Fibroblast of skin of right biceps (primary cell): ENCODE results near the gene AGPAT1.
"Not testable (repeated sequence)": the region's sequence is repeated elsewhere in the genome, so short reads cannot be mapped to it uniquely, and the experiment has no call there.

ENCODE experiments used
- DNase-seq: peaks from one replicate; pipeline ENCODE4 v3.0.0-alpha.2; 2013

AGPAT1 gene

DNA sequence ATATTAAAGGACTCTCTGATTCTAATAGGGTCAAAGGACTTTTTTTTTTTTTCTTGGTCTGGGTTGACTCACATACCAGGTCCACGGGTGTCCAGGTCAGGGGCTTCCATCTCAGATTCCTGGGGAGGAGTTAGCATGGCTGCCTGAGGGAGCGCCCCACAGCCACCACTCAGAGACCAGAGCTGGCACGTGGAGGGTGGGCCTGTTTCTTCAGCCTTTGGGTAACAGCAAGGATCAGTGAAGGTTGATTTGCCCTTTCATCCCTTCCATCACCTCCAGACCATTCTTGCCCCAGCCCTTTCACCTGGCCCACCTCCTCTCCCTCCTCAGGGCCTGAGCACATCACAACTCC is 22.4 kb upstream of the AGPAT1 start:
- DNase-seq, result no peak

DNA sequence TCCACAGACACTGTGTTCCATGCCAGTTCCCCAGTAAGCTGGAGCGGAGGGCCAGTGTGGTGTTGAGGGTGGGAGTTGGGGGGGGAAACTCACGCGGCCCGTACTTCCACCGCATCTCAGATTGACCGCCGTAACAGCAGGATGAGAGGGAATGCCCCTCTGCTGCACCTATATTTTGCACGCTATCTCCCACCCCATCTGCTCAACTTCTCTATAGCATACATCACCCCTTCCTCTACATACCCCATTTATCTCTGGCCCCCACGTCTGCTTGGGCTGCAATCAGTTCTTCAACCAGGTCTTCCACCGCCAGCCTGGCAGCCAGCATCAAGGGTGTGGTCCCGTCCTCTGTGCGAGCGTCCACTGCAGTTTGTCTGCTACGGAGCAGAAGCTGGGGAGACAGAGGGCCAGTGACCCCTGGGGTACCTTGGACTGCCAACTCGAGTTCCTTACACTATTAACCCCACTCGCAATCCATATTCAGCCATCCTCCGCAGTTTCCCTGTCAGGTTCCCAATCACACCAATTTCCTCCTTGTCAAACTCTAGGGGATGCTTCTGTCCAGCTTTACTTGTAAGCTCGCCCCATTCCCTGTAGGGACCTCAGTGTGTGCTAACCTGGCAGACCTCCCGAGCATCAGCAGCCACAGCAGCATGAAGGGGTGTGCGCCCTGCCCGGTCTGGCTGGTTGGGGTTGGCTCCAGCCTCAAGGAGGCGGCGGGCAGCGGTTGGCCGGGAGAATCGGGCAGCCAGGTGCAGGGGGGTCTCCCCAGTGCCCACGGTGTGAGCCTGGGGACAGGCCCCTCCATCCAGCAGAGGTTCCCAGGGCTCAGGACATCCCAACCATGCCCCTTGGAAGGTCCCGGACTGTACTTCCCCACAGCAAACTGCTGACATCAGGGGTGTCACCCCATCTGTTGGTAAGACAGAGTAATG is 21.1 kb upstream of the AGPAT1 start:
- DNase-seq, result no peak

- peak; percentile 91 for DNase-seq
These were observed 20.2 kb upstream of the AGPAT1 start for GRCh38 chr6:32195902-32196681.

- peak; percentile 100 for DNase-seq
These were observed 19.7 kb upstream of the AGPAT1 start for GRCh38 chr6:32195652-32195901.

- peak; percentile 67 for DNase-seq
These were observed 19.2 kb upstream of the AGPAT1 start for GRCh38 chr6:32194825-32195651.

GRCh38 chr6:32194388-32194787 is 18.5 kb upstream of the AGPAT1 start:
- DNase-seq, result no peak

DNA sequence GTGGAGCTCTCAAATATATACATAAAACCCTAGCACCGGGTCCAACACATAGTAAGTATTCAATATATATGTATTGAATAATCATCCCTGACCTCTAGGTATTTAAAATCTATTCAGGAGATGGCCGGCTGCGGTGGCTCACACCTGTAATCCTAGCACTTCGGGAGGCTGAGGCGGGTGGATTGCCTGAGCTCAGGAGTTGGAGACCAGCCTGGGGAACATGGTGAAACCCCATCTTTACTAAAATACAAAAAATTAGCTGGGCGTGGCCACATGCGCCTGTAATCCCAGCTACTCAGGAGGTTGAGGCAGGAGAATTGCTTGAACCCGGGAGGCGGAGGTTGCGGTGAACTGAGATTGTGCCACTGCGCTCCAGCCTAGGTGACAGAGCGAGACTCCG is 17.2 kb upstream of the AGPAT1 start:
- DNase-seq, result not testable (repeated sequence)

- peak; percentile 76 for DNase-seq
These were observed 16.7 kb upstream of the AGPAT1 start, which contains the start of gene GPSM3 for GRCh38 chr6:32192608-32193039. Gene GPSM3 (minus strand): TSS chr6:32192643. CDS start chr6:32192513, 130 bp downstream.

DNA sequence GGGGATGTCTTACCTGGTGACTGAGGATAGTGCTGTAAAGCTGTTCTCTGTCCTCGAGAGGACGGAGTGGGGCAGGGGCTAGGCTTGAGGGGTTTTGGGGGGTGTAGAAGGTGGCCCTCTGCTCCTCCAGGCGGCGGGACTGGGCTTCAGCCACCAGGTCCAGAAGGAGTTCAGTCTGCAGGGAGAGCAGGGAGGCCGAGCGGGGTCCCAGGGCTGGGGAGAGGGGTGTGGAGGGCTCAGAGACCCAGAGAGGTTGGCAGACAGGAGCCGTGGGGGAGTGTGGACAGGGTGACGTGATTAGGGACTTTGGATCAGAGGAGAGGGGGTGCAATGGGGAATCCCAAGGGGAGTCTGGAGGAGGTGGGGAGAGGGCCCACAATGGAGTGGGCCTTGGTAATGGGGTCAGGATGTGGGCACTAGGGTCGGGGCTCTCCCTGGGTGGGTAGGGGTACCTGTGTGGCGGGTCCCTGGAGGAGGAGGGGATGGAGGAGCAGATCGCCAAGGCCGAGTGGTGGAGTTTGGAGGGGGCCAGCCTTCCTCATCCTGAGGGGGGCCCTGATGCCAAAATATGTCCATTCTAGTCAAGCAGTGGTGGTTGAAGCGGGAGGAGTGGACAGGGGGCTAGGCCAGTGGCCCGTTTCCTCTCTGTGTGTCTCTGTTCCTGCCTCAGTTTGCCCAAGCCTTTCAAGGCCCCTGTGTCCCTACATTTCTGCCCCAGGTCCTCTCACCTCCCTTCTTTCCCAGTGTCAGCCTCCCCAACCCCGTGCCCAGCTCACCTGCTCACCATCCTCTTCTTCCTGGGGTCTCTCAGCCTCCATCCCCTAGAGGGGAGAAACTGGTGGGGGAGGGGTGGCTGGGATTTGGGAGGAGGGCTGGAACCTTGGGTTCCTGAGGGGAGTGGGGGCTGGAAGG is 16.1 kb upstream of the AGPAT1 start:
- no peak for DNase-seq

GRCh38 chr6:32190911-32191677 is 15.2 kb upstream of the AGPAT1 start:
- DNase-seq, result no peak

GRCh38 chr6:32190054-32190851 is 14.4 kb upstream of the AGPAT1 start, which contains the start of gene PBX2:
Gene PBX2 (minus strand): TSS chr6:32190202. CDS start chr6:32189915, 287 bp downstream.
- peak; percentile 95 for DNase-seq

DNA sequence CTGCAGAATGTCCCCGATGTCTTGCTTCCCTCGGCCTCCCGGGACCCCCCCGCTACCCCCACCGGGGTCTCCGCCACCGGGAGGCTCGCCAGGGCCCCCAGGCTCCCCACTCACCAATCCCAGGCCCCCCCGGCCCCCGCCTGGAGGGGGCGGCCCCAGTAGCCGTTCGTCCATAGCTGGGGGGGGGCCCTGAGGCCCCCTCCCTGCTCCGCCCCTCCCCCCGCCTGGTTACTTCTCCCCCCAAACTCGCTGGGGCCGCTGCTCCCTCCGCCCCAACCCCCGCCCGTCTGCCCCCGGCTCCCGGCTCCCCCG is 13.8 kb upstream of the AGPAT1 start:
- DNase-seq, result no peak

DNA sequence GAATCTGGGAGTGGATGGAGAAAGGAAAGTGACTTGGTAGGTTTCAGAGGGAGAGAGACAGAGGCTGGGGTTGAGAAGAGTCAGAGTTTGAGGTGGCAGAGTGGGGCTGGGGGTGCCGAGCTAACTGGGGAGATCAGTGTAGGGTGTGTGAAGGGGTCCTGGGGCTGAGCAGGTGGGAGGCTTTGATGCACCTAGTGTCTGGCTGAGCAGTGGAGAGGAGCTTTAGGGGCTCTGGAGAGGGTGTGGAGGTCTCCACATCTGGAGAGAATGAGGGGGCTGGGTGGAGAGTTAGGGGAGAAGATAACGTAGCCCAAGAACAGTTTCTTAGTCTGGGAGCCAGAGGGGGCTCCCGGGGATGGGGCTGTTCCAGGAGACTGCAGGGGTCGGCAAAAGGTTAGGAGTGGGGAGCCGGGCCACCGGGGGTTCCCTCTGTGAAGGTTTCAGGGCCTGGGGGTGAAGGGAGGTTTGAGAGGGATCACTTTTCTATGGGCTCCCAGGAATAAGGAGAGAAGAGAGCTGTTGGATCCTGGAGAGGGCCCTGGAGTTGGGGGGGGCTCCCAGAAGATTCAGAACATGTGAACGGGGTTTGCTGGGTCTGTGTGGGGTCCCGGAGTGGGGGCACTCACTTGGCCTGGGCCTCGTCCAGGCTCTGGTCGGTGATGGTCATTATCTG is 13.3 kb upstream of the AGPAT1 start:
- no peak for DNase-seq

- DNase-seq, result peak; percentile 42
These were observed 12.6 kb upstream of the AGPAT1 start for GRCh38 chr6:32188381-32189068.

DNA sequence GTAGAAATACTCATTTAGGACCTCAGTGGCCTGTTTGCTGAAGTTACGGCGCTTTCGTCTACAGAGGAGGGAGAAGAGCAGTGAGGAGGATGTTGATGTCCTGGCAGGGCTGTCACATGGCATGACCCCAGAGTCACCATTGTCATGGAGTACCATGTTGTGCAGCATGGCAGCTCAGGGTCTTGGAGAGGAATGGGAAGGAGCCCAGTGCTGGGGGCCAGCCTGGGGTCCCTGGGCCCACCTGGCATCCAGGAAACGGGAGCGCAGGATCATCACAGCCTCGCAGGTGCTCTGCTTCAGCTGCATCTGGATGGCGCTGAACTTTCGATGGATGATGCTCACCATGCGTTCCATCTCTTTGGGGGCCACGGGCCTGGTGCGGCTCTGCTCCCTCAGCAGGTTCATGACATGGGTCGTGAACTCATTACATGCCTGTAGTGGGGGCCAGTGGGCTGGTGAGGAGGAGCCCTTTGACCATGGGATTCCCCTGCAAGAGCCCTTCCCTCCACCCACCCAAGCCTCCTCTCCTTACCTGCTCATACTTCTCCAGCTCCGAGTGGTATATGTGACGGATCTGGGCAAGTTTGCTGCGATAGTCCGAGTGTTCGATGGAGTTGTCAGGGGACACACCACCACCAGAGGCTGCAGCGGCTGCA is 12.0 kb upstream of the AGPAT1 start:
- not testable (repeated sequence) for DNase-seq

GRCh38 chr6:32187009-32187709 is 11.3 kb upstream of the AGPAT1 start:
- DNase-seq, result no peak

GRCh38 chr6:32186151-32186840 is 10.4 kb upstream of the AGPAT1 start:
- DNase-seq, result not testable (repeated sequence)
